GM23248 (cell line): ENCODE results near the gene PPP1CC. TPM values are rescaled to one million over a fixed set of nuclear protein-coding genes. Genes with fewer than 3 reads are reported as not detected.

Experiments used
- DNase-seq: peaks from one replicate; pipeline ENCODE4 v3.0.0-alpha.2; 2015
- H2AFZ ChIP-seq: fragments of 200-600 bp; sonication (generic); 2 replicates; pipeline ENCODE4 v1.6.1; 2016; ENCODE audit warnings: antibody characterized with exemption
- H3F3A ChIP-seq: fragments of 200-600 bp; sonication (generic); 2 replicates; pipeline ENCODE4 v1.6.1; 2016; ENCODE audit warnings: mild to moderate bottlenecking, antibody characterized with exemption, mixed run types; ENCODE audit not compliant: insufficient read depth
- H3K27ac ChIP-seq: fragments of 200-600 bp; sonication (generic); 2 replicates; pipeline ENCODE4 v1.5.1; 2016; ENCODE audit warnings: mild to moderate bottlenecking
- H3K27me3 ChIP-seq: fragments of 200-600 bp; sonication (generic); replicated peaks from 2 replicates; pipeline ENCODE4 v1.6.1; 2016; ENCODE audit warnings: mild to moderate bottlenecking; ENCODE audit not compliant: insufficient read depth
- H3K36me3 ChIP-seq: fragments of 200-600 bp; sonication (generic); 2 replicates; pipeline ENCODE4 v1.6.1; 2016; ENCODE audit warnings: low read depth, mild to moderate bottlenecking
- H3K4me1 ChIP-seq: fragments of 200-600 bp; sonication (generic); 2 replicates; pipeline ENCODE4 v1.6.1; 2016; ENCODE audit warnings: mild to moderate bottlenecking; ENCODE audit not compliant: insufficient read depth
- H3K4me2 ChIP-seq: fragments of 200-600 bp; sonication (generic); one replicate; pipeline ENCODE4 v1.6.1; 2016; ENCODE audit warnings: mild to moderate bottlenecking; ENCODE audit not compliant: unreplicated experiment
- H3K4me3 ChIP-seq: fragments of 200-600 bp; sonication (generic); 2 replicates; pipeline ENCODE4 v1.5.1; 2016; ENCODE audit warnings: mild to moderate bottlenecking
- H3K79me2 ChIP-seq: fragments of 200-600 bp; sonication (generic); 2 replicates; pipeline ENCODE4 v1.6.1; 2016; ENCODE audit warnings: mild to moderate bottlenecking; ENCODE audit not compliant: insufficient read depth
- H3K9ac ChIP-seq: fragments of 200-600 bp; sonication (generic); 2 replicates; pipeline ENCODE4 v1.6.1; 2016; ENCODE audit warnings: mild to moderate bottlenecking
- H3K9me2 ChIP-seq: fragments of 200-600 bp; sonication (generic); 2 replicates; pipeline ENCODE4 v1.6.1; 2016; ENCODE audit warnings: mixed run types, mild to moderate bottlenecking, moderate library complexity; ENCODE audit not compliant: insufficient read depth
- H3K9me3 ChIP-seq: fragments of 200-600 bp; sonication (generic); one replicate; pipeline ENCODE4 v1.6.1; 2017; ENCODE audit warnings: low read depth
- H4K20me1 ChIP-seq: fragments of 200-600 bp; sonication (generic); 2 replicates; pipeline ENCODE4 v1.6.0; 2016; ENCODE audit not compliant: insufficient read depth
- EZH2 ChIP-seq: fragments of 200-600 bp; sonication (generic); IDR thresholded peaks from 2 replicates; pipeline ENCODE4 v1.6.1; 2018; ENCODE audit warnings: antibody characterized with exemption, mild to moderate bottlenecking; ENCODE audit not compliant: insufficient read depth, poor library complexity, severe bottlenecking
- EZH2phosphoT487 ChIP-seq: fragments of 200-600 bp; sonication (generic); IDR thresholded peaks from 2 replicates; pipeline ENCODE4 v1.6.1; 2018; ENCODE audit warnings: antibody characterized with exemption, moderate library complexity, mild to moderate bottlenecking, low read depth; ENCODE audit not compliant: insufficient read depth
- WGBS, 2 experiments: methylation state at CpG; one replicate each; pipeline ENCODE4 v1.1.6; 2015 to 2017; ENCODE audit warnings: low lambda C conversion rate in 2 of 2, low coverage in 1 of 2; ENCODE audit errors: missing lambda C conversion rate in 2 of 2; 5-methylcytosine and 5-hydroxymethylcytosine counted together
- in situ Hi-C: fragments of 300-500 bp; cut with MboI; formaldehyde crosslinking; loops from 2 replicates; pipeline ENCODE4 v1.15.0; 2020
- polyA plus RNA-seq: library from polyadenylated mRNA; unstranded; fragments of >200 nt; fragmentation: Nextera tagmentation; extraction: Ambion mirVana; gene quantifications from 2 replicates; pipeline ENCODE4 v1.2.1, GENCODE V29; 2016
- total RNA-seq: library from RNA; depleted of rRNA; stranded (reverse); fragments of >200 nt; shearing (Covaris generic); gene quantifications from 2 replicates; pipeline ENCODE4 v1.2.3, GENCODE V29; 2014

Gene PPP1CC
- total and polyA plus RNA-seq, 2 experiments from 2014 or later: 37.4 to 110 TPM

- no peak overlapping the region for H3K4me2 ChIP-seq
- TF ChIP-seq EZH2: no peak
- no peak for TF ChIP-seq EZH2phosphoT487
- H3K79me2 ChIP-seq: peaks cover 45% of the 10 kb centered on the region
- H3K27me3 ChIP-seq: no peaks in the 10 kb centered on the region
- no peak overlapping the region for H3K9ac ChIP-seq
- no peak overlapping the region for H3K4me3 ChIP-seq
- H3K27ac ChIP-seq: no peak overlapping the region
- H4K20me1 ChIP-seq: no peaks in the 10 kb centered on the region
- H2AFZ ChIP-seq: no peak overlapping the region
- peaks cover 76% of the 10 kb centered on the region for H3K36me3 ChIP-seq
- DNase-seq: no peak
- in situ Hi-C loops: no loop called here
- H3K9me3 ChIP-seq: no peaks in the 10 kb centered on the region
- H3F3A ChIP-seq: peaks cover 10% of the 10 kb centered on the region; the same call in 1 of the 2 replicates
- no peaks in the 10 kb centered on the region for H3K9me2 ChIP-seq
- H3K4me1 ChIP-seq: no peaks in the 10 kb centered on the region
Observed at GRCh38 chr12:110721570-110721969, 21.1 kb downstream of the PPP1CC start.

- no peak overlapping the region for H3K9ac ChIP-seq
- peaks cover 73% of the 10 kb centered on the region for H3K36me3 ChIP-seq
- no peak overlapping the region for H3K27ac ChIP-seq
- peaks cover 10% of the 10 kb centered on the region; the same call in 1 of the 2 replicates for H3F3A ChIP-seq
- DNase-seq: no peak
- in situ Hi-C loops: no loop called here
- peaks cover 34% of the 10 kb centered on the region for H3K79me2 ChIP-seq
- H3K4me2 ChIP-seq: no peak overlapping the region
- H3K27me3 ChIP-seq: no peaks in the 10 kb centered on the region
- no peaks in the 10 kb centered on the region for H3K9me2 ChIP-seq
- H2AFZ ChIP-seq: no peak overlapping the region
- H3K9me3 ChIP-seq: no peaks in the 10 kb centered on the region
- H4K20me1 ChIP-seq: no peaks in the 10 kb centered on the region
- no peaks in the 10 kb centered on the region for H3K4me1 ChIP-seq
- TF ChIP-seq EZH2phosphoT487: no peak
- TF ChIP-seq EZH2: no peak
- no peak overlapping the region for H3K4me3 ChIP-seq
Observed at GRCh38 chr12:110720516-110720915, 22.2 kb downstream of the PPP1CC start.

- WGBS, 2 experiments: 94 to 96% methylated on average over 7 of the region's 7 CpGs
- H3K36me3 ChIP-seq: peaks cover 57% of the 10 kb centered on the region
- peaks cover 13% of the 10 kb centered on the region for H3K79me2 ChIP-seq
- H3K9me2 ChIP-seq: no peaks in the 10 kb centered on the region
- H2AFZ ChIP-seq: no peak overlapping the region
- H3K4me3 ChIP-seq: no peak overlapping the region
- no peak overlapping the region for H3K4me2 ChIP-seq
- no peak for TF ChIP-seq EZH2phosphoT487
- no peak for TF ChIP-seq EZH2
- H3K4me1 ChIP-seq: no peaks in the 10 kb centered on the region
- no peaks in the 10 kb centered on the region for H4K20me1 ChIP-seq
- no peak for DNase-seq
- no peak overlapping the region for H3K27ac ChIP-seq
- H3K9ac ChIP-seq: no peak overlapping the region
- H3K9me3 ChIP-seq: no peaks in the 10 kb centered on the region
- in situ Hi-C loops: no loop called here
- no peaks in the 10 kb centered on the region for H3K27me3 ChIP-seq
- peaks cover 10% of the 10 kb centered on the region; the same call in 1 of the 2 replicates for H3F3A ChIP-seq
Observed at GRCh38 chr12:110718222-110718908, 24.3 kb downstream of the PPP1CC start.

GRCh38 chr12:110717037-110717436 lies 25.7 kb downstream of the PPP1CC start:
- Histone ChIP-seq H2AFZ (no peak overlapping the region), H3K4me2 (no peak overlapping the region), H3K27ac (no peak overlapping the region), H3K9me3 (no peaks in the 10 kb centered on the region), H3K36me3 (peaks cover 44% of the 10 kb centered on the region), H3K27me3 (no peaks in the 10 kb centered on the region), H3K4me1 (no peaks in the 10 kb centered on the region), H3K79me2 (peaks cover under 1% of the 10 kb centered on the region), H3F3A (peaks cover 10% of the 10 kb centered on the region; the same call in 1 of the 2 replicates), H4K20me1 (no peaks in the 10 kb centered on the region), H3K4me3 (no peak overlapping the region), H3K9me2 (no peaks in the 10 kb centered on the region), H3K9ac (no peak overlapping the region)
- DNase-seq: no peak
- TF ChIP-seq EZH2 (no peak), EZH2phosphoT487 (no peak)
- 98 to 100% methylated on average over 3 of the region's 3 CpGs for WGBS, 2 experiments
- in situ Hi-C loops: no loop called here

- H4K20me1 ChIP-seq: no peaks in the 10 kb centered on the region
- no peak overlapping the region for H3K4me2 ChIP-seq
- no peak for DNase-seq
- in situ Hi-C loops: no loop called here
- no peaks in the 10 kb centered on the region for H3F3A ChIP-seq
- no peak overlapping the region for H3K4me3 ChIP-seq
- no peak overlapping the region for H2AFZ ChIP-seq
- H3K27ac ChIP-seq: no peak overlapping the region
- H3K79me2 ChIP-seq: no peaks in the 10 kb centered on the region
- 98% methylated on average over 4 of the region's 4 CpGs for WGBS, 2 experiments
- H3K9me3 ChIP-seq: no peaks in the 10 kb centered on the region
- H3K27me3 ChIP-seq: no peaks in the 10 kb centered on the region
- H3K9ac ChIP-seq: no peak overlapping the region
- TF ChIP-seq EZH2: no peak
- TF ChIP-seq EZH2phosphoT487: no peak
- H3K4me1 ChIP-seq: no peaks in the 10 kb centered on the region
- H3K36me3 ChIP-seq: no peaks in the 10 kb centered on the region
- no peaks in the 10 kb centered on the region for H3K9me2 ChIP-seq
Observed at GRCh38 chr12:110708917-110709316, 33.8 kb downstream of the PPP1CC start.
